OCI-LY1 (cell line): ENCODE measurements around the gene SNRK.
A peak's percentile ranks its signal among the peaks of the same experiment; 100 is the strongest.

Source experiments
- H2AFZ ChIP-seq: fragments of 200-600 bp; sonication (generic), shearing (Covaris generic); 2 replicates; pipeline ENCODE4 v1.6.0; 2014; ENCODE audit warnings: antibody characterized with exemption, mild to moderate bottlenecking, low read length
- H3F3A ChIP-seq: fragments of 200-600 bp; sonication (generic), shearing (Covaris generic); 2 replicates; pipeline ENCODE4 v1.6.0; 2014; ENCODE audit warnings: mild to moderate bottlenecking, antibody characterized with exemption, low read length, moderate library complexity; ENCODE audit not compliant: insufficient read depth
- H3K27ac ChIP-seq: fragments of 200-600 bp; sonication (generic); 2 replicates; pipeline ENCODE4 v1.5.1; 2014; ENCODE audit warnings: low read length, mixed run types, mild to moderate bottlenecking, low read depth; ENCODE audit not compliant: poor library complexity, severe bottlenecking
- H3K27me3 ChIP-seq: fragments of 200-600 bp; sonication (generic); 2 replicates; pipeline ENCODE4 v1.6.0; 2014; ENCODE audit warnings: antibody characterized with exemption, mild to moderate bottlenecking, low read length, moderate library complexity; ENCODE audit not compliant: insufficient read depth
- H3K36me3 ChIP-seq: fragments of 200-600 bp; sonication (generic); 2 replicates; pipeline ENCODE4 v1.6.1; 2014; ENCODE audit warnings: mild to moderate bottlenecking, antibody characterized with exemption, low read length, moderate library complexity, mixed read lengths; ENCODE audit not compliant: insufficient read depth
- H3K4me1 ChIP-seq: fragments of 200-600 bp; sonication (generic); 2 replicates; pipeline ENCODE4 v1.5.1; 2014; ENCODE audit warnings: mild to moderate bottlenecking, low read length, moderate library complexity; ENCODE audit not compliant: insufficient read depth, severe bottlenecking
- H3K4me2 ChIP-seq: fragments of 200-600 bp; sonication (generic), shearing (Covaris generic); 2 replicates; pipeline ENCODE4 v1.6.1; 2014; ENCODE audit warnings: low read length
- H3K4me3 ChIP-seq: fragments of 200-600 bp; sonication (generic); 2 replicates; pipeline ENCODE4 v1.5.1; 2014; ENCODE audit warnings: low read length, low read depth, mild to moderate bottlenecking, mixed read lengths; ENCODE audit not compliant: poor library complexity, severe bottlenecking
- H3K79me2 ChIP-seq: fragments of 200-600 bp; shearing (Covaris generic); 2 replicates; pipeline ENCODE4 v1.6.1; 2016; ENCODE audit warnings: mixed run types, low read length, mixed read lengths; ENCODE audit not compliant: insufficient read depth
- H3K9ac ChIP-seq: fragments of 200-600 bp; sonication (generic), shearing (Covaris generic); 2 replicates; pipeline ENCODE4 v1.6.1; 2014; ENCODE audit warnings: mild to moderate bottlenecking, low read length, mixed read lengths
- H3K9me2 ChIP-seq: fragments of 200-600 bp; sonication (generic), shearing (Covaris generic); 2 replicates; pipeline ENCODE4 v1.6.1; 2014; ENCODE audit warnings: low read depth, mild to moderate bottlenecking, low read length, mixed read lengths
- H3K9me3 ChIP-seq: fragments of 200-600 bp; shearing (Covaris generic); 2 replicates; pipeline ENCODE4 v1.6.1; 2014; ENCODE audit warnings: low read length, mixed read lengths
- H4K20me1 ChIP-seq: fragments of 200-600 bp; sonication (generic), shearing (Covaris generic); 2 replicates; pipeline ENCODE4 v1.6.0; 2016; ENCODE audit warnings: mild to moderate bottlenecking, low read length; ENCODE audit not compliant: insufficient read depth
- EZH2 ChIP-seq: fragments of 200-600 bp; sonication (generic), shearing (Covaris generic); IDR thresholded peaks from 2 replicates; pipeline ENCODE4 v1.8.0; 2017; ENCODE audit warnings: borderline replicate concordance, mixed run types, mild to moderate bottlenecking, antibody characterized with exemption, low read length, moderate library complexity, mixed read lengths
- TF ChIP-seq, protein P1 (sequence below): fragments of 200-600 bp; sonication (generic), shearing (Covaris generic); IDR thresholded peaks from 2 replicates; pipeline ENCODE4 v1.5.1; 2017; ENCODE audit warnings: mild to moderate bottlenecking, antibody characterized with exemption, low read length, moderate library complexity, mixed read lengths

Gene SNRK, protein sequence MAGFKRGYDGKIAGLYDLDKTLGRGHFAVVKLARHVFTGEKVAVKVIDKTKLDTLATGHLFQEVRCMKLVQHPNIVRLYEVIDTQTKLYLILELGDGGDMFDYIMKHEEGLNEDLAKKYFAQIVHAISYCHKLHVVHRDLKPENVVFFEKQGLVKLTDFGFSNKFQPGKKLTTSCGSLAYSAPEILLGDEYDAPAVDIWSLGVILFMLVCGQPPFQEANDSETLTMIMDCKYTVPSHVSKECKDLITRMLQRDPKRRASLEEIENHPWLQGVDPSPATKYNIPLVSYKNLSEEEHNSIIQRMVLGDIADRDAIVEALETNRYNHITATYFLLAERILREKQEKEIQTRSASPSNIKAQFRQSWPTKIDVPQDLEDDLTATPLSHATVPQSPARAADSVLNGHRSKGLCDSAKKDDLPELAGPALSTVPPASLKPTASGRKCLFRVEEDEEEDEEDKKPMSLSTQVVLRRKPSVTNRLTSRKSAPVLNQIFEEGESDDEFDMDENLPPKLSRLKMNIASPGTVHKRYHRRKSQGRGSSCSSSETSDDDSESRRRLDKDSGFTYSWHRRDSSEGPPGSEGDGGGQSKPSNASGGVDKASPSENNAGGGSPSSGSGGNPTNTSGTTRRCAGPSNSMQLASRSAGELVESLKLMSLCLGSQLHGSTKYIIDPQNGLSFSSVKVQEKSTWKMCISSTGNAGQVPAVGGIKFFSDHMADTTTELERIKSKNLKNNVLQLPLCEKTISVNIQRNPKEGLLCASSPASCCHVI

DNA sequence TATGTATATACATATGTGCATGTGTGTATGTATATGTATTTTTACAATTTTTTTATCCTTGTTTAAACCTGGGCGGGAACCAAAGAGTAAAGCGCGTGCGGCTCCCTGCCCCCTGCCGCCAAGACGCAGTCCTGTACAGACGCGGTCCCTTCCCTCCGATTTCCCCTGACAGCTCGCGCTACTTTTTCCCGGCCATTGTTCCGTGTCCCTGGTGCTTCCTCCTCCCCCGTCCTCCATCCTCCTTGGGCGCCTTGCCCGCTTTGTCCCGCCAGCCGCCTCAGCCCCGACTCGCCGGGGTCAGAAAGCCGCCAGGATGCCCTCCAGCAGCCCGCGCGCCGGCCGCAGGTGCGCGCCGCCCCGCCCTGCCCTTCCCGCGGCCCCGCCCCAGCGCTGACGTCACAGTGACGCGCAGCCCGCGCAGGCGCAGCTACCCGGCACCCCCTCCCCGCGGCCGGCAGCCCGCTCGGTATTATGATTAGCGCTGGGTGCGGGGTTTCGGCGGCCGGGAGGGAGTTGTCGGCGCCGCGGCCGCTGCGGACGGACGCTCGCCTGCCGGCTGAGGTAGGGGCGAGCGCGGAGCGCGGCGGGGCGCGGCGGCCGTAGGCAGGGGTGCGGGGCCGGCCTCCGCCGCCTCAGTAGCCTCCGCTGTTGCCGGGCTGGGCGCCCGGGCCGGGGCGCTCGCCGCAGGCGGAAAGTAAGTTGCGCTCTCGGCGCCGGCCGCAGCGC lies at the start of gene SNRK:
SNRK (plus strand) TSS at position 426 of the 726 bp plus-strand sequence. CDS start 16,664 bp downstream, outside the sequence.
- no peak within 1 kb of the TSS for H3K27ac ChIP-seq

DNA sequence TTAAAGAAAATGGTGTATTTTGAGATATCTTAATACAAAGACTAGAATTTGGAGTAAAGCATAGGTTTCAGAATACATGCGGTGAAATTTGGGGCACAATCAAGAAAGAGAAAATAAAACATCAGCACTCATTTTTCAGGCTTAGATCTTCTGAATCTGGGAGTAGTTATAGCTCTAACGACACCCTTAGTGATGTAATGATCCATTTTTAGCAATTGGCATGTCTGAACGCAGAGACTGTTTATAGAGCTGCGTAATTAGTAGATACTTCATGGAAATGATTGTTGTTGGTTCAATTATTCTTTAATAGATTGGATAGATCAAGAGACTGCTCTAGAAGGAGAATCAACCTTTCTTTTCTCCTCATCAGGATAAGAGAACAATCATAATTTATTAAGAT lies 47.5 kb upstream of the SNRK start:
- TF ChIP-seq EZH2 = no peak
- TF ChIP-seq, protein P1, sequence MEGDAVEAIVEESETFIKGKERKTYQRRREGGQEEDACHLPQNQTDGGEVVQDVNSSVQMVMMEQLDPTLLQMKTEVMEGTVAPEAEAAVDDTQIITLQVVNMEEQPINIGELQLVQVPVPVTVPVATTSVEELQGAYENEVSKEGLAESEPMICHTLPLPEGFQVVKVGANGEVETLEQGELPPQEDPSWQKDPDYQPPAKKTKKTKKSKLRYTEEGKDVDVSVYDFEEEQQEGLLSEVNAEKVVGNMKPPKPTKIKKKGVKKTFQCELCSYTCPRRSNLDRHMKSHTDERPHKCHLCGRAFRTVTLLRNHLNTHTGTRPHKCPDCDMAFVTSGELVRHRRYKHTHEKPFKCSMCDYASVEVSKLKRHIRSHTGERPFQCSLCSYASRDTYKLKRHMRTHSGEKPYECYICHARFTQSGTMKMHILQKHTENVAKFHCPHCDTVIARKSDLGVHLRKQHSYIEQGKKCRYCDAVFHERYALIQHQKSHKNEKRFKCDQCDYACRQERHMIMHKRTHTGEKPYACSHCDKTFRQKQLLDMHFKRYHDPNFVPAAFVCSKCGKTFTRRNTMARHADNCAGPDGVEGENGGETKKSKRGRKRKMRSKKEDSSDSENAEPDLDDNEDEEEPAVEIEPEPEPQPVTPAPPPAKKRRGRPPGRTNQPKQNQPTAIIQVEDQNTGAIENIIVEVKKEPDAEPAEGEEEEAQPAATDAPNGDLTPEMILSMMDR = no peak
- no peak overlapping the region for H3K9ac ChIP-seq
- H3K79me2 ChIP-seq = no peaks in the 10 kb centered on the region
- no peaks in the 10 kb centered on the region for H3K36me3 ChIP-seq
- H4K20me1 ChIP-seq = no peaks in the 10 kb centered on the region
- H3K4me2 ChIP-seq = no peak overlapping the region
- H3K27ac ChIP-seq = no peak overlapping the region
- H3K4me1 ChIP-seq = no peaks in the 10 kb centered on the region
- H3K9me3 ChIP-seq = no peaks in the 10 kb centered on the region
- no peaks in the 10 kb centered on the region for H3K9me2 ChIP-seq
- no peak overlapping the region for H2AFZ ChIP-seq
- H3K4me3 ChIP-seq = no peak overlapping the region
- H3F3A ChIP-seq = no peaks in the 10 kb centered on the region
- no peaks in the 10 kb centered on the region for H3K27me3 ChIP-seq

More for the DNA sequence above, at the start of gene SNRK:
- TF ChIP-seq, protein P1 = peak; percentile 12; the same call in 1 of the 2 replicates
- no peak for TF ChIP-seq EZH2
- Histone ChIP-seq H3K4me3 (peak within 1 kb of the TSS; percentile 70), H4K20me1 (no peaks in the 10 kb centered on the region), H3K27me3 (no peaks in the 10 kb centered on the region), H3K9ac (peak within 1 kb of the TSS; percentile 69), H3K36me3 (no peaks in the 10 kb centered on the region), H3K9me2 (no peaks in the 10 kb centered on the region), H3K79me2 (peaks cover 36% of the 10 kb centered on the region), H3K9me3 (no peaks in the 10 kb centered on the region), H3K4me1 (peaks cover 40% of the 10 kb centered on the region), H3K4me2 (peak within 1 kb of the TSS; percentile 95), H2AFZ (peak within 1 kb of the TSS; percentile 81; the same call in 1 of the 2 replicates), H3F3A (no peaks in the 10 kb centered on the region)

DNA sequence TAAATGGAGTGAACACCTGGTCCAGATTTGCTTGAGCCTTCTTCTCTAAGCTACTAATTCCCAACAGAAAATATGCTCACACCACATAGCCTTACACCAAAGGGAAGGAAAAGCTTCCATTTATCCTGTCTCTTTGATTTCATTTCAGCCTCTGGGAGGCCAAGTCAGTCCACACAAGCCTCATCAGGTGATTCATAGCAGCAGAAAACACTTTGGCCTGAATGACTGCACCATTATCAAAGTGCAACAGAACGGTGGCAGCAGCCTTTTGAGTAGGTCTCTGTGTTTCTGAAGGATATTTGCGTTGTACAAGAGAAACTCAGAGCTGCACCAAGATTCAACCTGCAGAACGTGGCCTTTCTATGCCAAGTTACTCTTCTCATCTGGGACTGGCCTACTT lies 46.6 kb upstream of the SNRK start:
- no peaks in the 10 kb centered on the region for H3K4me1 ChIP-seq
- H3K9me3 ChIP-seq = no peaks in the 10 kb centered on the region
- no peaks in the 10 kb centered on the region for H3K27me3 ChIP-seq
- TF ChIP-seq, protein P1 = no peak
- no peak for TF ChIP-seq EZH2
- no peak overlapping the region for H3K4me3 ChIP-seq
- H3K27ac ChIP-seq = no peak overlapping the region
- no peaks in the 10 kb centered on the region for H3K9me2 ChIP-seq
- H3K9ac ChIP-seq = no peak overlapping the region
- H3K36me3 ChIP-seq = no peaks in the 10 kb centered on the region
- H3F3A ChIP-seq = no peaks in the 10 kb centered on the region
- H4K20me1 ChIP-seq = no peaks in the 10 kb centered on the region
- no peaks in the 10 kb centered on the region for H3K79me2 ChIP-seq
- H3K4me2 ChIP-seq = no peak overlapping the region
- H2AFZ ChIP-seq = no peak overlapping the region
